ENCODE measurements around the gene DMBT1.
"Not testable (repeated sequence)": the region's sequence is repeated elsewhere in the genome, so short reads cannot be mapped to it uniquely, and the experiment has no call there.

DMBT1 gene

GRCh38 chr10:122587098-122587760 is 26.7 kb downstream of the DMBT1 start:
- no peak for DNase-seq (ENCODE audit: low spot score)

- DNase-seq (ENCODE audit: low spot score) = no peak
Measured at GRCh38 chr10:122588381-122588780, 27.8 kb downstream of the DMBT1 start.

- no peak for DNase-seq (ENCODE audit: low spot score)
Measured at GRCh38 chr10:122590153-122590552, 29.6 kb downstream of the DMBT1 start.

GRCh38 chr10:122591736-122592135 is 31.2 kb downstream of the DMBT1 start:
- no peak for DNase-seq (ENCODE audit: low spot score)

- DNase-seq (ENCODE audit: low spot score) = no peak
Measured at GRCh38 chr10:122592161-122592560, 31.6 kb downstream of the DMBT1 start.

- no peak for DNase-seq (ENCODE audit: low spot score)
Measured at GRCh38 chr10:122617476-122618270, 57.1 kb downstream of the DMBT1 start.

GRCh38 chr10:122618461-122619165 is 58.1 kb downstream of the DMBT1 start:
- no peak for DNase-seq (ENCODE audit: low spot score)

GRCh38 chr10:122620961-122621360 is 60.4 kb downstream of the DMBT1 start:
- not testable (repeated sequence) for DNase-seq (ENCODE audit: low spot score)

- no peak for DNase-seq (ENCODE audit: low spot score)
Measured at GRCh38 chr10:122624546-122624945, 64.0 kb downstream of the DMBT1 start.

GRCh38 chr10:122630526-122630925 is 70.0 kb downstream of the DMBT1 start:
- DNase-seq (ENCODE audit: low spot score) = no peak

GRCh38 chr10:122632031-122632430 is 71.5 kb downstream of the DMBT1 start:
- DNase-seq (ENCODE audit: low spot score) = no peak

GRCh38 chr10:122632576-122632975 is 72.0 kb downstream of the DMBT1 start:
- no peak for DNase-seq (ENCODE audit: low spot score)

- no peak for DNase-seq (ENCODE audit: low spot score)
Measured at GRCh38 chr10:122636953-122637352, 76.4 kb downstream of the DMBT1 start.

GRCh38 chr10:122637376-122637775 is 76.8 kb downstream of the DMBT1 start:
- no peak for DNase-seq (ENCODE audit: low spot score)

GRCh38 chr10:122638106-122638505 is 77.6 kb downstream of the DMBT1 start:
- DNase-seq (ENCODE audit: low spot score) = no peak

- DNase-seq (ENCODE audit: low spot score) = no peak
Measured at GRCh38 chr10:122639801-122640200, 79.2 kb downstream of the DMBT1 start.

- DNase-seq (ENCODE audit: low spot score) = no peak
Measured at GRCh38 chr10:122640921-122641320, 80.4 kb downstream of the DMBT1 start.

- no peak for DNase-seq (ENCODE audit: low spot score)
Measured at GRCh38 chr10:122642726-122643605, 82.4 kb downstream of the DMBT1 start.

- DNase-seq (ENCODE audit: low spot score) = no peak
Measured at GRCh38 chr10:122643931-122644534, 83.5 kb downstream of the DMBT1 start.

- DNase-seq (ENCODE audit: low spot score) = no peak
Measured at GRCh38 chr10:122646511-122647382, 86.2 kb downstream of the DMBT1 start.
